Osteocyte (in vitro differentiated cells): ENCODE results near the gene CDC123. TPM values are rescaled to one million over a fixed set of nuclear protein-coding genes. Genes with fewer than 3 reads are reported as not detected.

ENCODE experiments used
- DNase-seq: peaks from one replicate; pipeline ENCODE4 v3.0.0; 2021; ENCODE audit warnings: mixed read lengths; ENCODE audit not compliant: unreplicated experiment; ENCODE audit errors: extremely low spot score
- H3K27ac Mint-ChIP-seq: one replicate; pipeline ENCODE4 v1.8.0; 2021; ENCODE audit warnings: mild to moderate bottlenecking, mixed read lengths; ENCODE audit not compliant: unreplicated experiment
- H3K27me3 Mint-ChIP-seq: one replicate; pipeline ENCODE4 v1.8.0; 2021; ENCODE audit warnings: mixed read lengths; ENCODE audit not compliant: unreplicated experiment
- H3K36me3 Mint-ChIP-seq: one replicate; pipeline ENCODE4 v1.8.0; 2021; ENCODE audit warnings: mixed read lengths; ENCODE audit not compliant: unreplicated experiment
- H3K4me1 Mint-ChIP-seq: one replicate; pipeline ENCODE4 v1.8.0; 2021; ENCODE audit warnings: mixed read lengths; ENCODE audit not compliant: unreplicated experiment
- H3K4me3 Mint-ChIP-seq: one replicate; pipeline ENCODE4 v1.8.0; 2021; ENCODE audit warnings: mild to moderate bottlenecking, moderate library complexity, mixed read lengths; ENCODE audit not compliant: unreplicated experiment
- H3K9me3 Mint-ChIP-seq: one replicate; pipeline ENCODE4 v1.8.0; 2021; ENCODE audit warnings: mixed read lengths; ENCODE audit not compliant: unreplicated experiment
- CTCF ChIP-seq: fragments of 200-600 bp; sonication (generic); IDR thresholded peaks from 2 replicates; pipeline ENCODE4 v1.5.0; 2021; ENCODE audit warnings: antibody characterized with exemption, mild to moderate bottlenecking, moderate library complexity
- long read RNA-seq: library from polyadenylated mRNA; unstranded; transcript quantifications from one replicate; pipeline ENCODE4 v2.0.0, GENCODE V29; 2021
- total RNA-seq: library from RNA; stranded (reverse); gene quantifications from 2 replicates; pipeline ENCODE4 v1.2.1, GENCODE V29; 2021

CDC123 gene
- 65.3 and 68.5 TPM in 2 replicates for total RNA-seq
- long read RNA-seq, transcript CDC123-201 (13 exons, 1,542 nt): major isoform, 418 of 459 reads
- long read RNA-seq, partial matches to known transcripts: 20 of 459 reads
- long read RNA-seq, other reads (novel, unspliced or antisense): 19 of 459 reads

GRCh38 chr10:12195603-12196506 is at the start of gene CDC123, which contains the start of gene NUDT5:
Gene CDC123, plus strand, starts transcription at chr10:12196188. Its CDS starts 58 bp downstream, at chr10:12196246.
Gene NUDT5, minus strand, starts transcription at chr10:12195891. Its CDS starts 9,600 bp downstream, at chr10:12186291.
- peak; percentile 93 for DNase-seq
- Mint-ChIP-seq H3K27me3 (no peaks in the 10 kb centered on the region), H3K9me3 (no peaks in the 10 kb centered on the region), H3K4me1 (peaks cover 36% of the 10 kb centered on the region), H3K4me3 (peak within 1 kb of the TSS; percentile 96), H3K27ac (peak within 1 kb of the TSS; percentile 99), H3K36me3 (peaks cover 9% of the 10 kb centered on the region)
- TF ChIP-seq CTCF: no peak

GRCh38 chr10:12150163-12150562 is 45.8 kb upstream of the CDC123 start:
- H3K27ac Mint-ChIP-seq: no peak overlapping the region
- DNase-seq: no peak
- H3K9me3 Mint-ChIP-seq: no peaks in the 10 kb centered on the region
- no peaks in the 10 kb centered on the region for H3K27me3 Mint-ChIP-seq
- peaks cover 5% of the 10 kb centered on the region for H3K4me1 Mint-ChIP-seq
- no peak for TF ChIP-seq CTCF
- no peak overlapping the region for H3K4me3 Mint-ChIP-seq
- peaks cover 30% of the 10 kb centered on the region for H3K36me3 Mint-ChIP-seq

GRCh38 chr10:12154516-12154915 is 41.5 kb upstream of the CDC123 start:
- Mint-ChIP-seq H3K4me3 (no peak overlapping the region), H3K27me3 (no peaks in the 10 kb centered on the region), H3K9me3 (no peaks in the 10 kb centered on the region), H3K36me3 (peaks cover 42% of the 10 kb centered on the region), H3K4me1 (peaks cover 5% of the 10 kb centered on the region), H3K27ac (no peak overlapping the region)
- TF ChIP-seq CTCF: no peak
- no peak for DNase-seq

GRCh38 chr10:12156367-12157123 is 39.4 kb upstream of the CDC123 start:
- no peak for DNase-seq
- H3K27ac Mint-ChIP-seq: no peak overlapping the region
- H3K4me3 Mint-ChIP-seq: no peak overlapping the region
- H3K27me3 Mint-ChIP-seq: no peaks in the 10 kb centered on the region
- peaks cover 45% of the 10 kb centered on the region for H3K36me3 Mint-ChIP-seq
- no peak for TF ChIP-seq CTCF
- H3K4me1 Mint-ChIP-seq: peaks cover 5% of the 10 kb centered on the region
- H3K9me3 Mint-ChIP-seq: no peaks in the 10 kb centered on the region

GRCh38 chr10:12158111-12158510 is 37.9 kb upstream of the CDC123 start:
- Mint-ChIP-seq H3K36me3 (peaks cover 48% of the 10 kb centered on the region), H3K27ac (no peak overlapping the region), H3K27me3 (no peaks in the 10 kb centered on the region), H3K4me1 (peaks cover 5% of the 10 kb centered on the region), H3K9me3 (no peaks in the 10 kb centered on the region), H3K4me3 (no peak overlapping the region)
- TF ChIP-seq CTCF: no peak
- no peak for DNase-seq
